Measurements from ENCODE around the gene UNC5A.

Gene UNC5A

DNA sequence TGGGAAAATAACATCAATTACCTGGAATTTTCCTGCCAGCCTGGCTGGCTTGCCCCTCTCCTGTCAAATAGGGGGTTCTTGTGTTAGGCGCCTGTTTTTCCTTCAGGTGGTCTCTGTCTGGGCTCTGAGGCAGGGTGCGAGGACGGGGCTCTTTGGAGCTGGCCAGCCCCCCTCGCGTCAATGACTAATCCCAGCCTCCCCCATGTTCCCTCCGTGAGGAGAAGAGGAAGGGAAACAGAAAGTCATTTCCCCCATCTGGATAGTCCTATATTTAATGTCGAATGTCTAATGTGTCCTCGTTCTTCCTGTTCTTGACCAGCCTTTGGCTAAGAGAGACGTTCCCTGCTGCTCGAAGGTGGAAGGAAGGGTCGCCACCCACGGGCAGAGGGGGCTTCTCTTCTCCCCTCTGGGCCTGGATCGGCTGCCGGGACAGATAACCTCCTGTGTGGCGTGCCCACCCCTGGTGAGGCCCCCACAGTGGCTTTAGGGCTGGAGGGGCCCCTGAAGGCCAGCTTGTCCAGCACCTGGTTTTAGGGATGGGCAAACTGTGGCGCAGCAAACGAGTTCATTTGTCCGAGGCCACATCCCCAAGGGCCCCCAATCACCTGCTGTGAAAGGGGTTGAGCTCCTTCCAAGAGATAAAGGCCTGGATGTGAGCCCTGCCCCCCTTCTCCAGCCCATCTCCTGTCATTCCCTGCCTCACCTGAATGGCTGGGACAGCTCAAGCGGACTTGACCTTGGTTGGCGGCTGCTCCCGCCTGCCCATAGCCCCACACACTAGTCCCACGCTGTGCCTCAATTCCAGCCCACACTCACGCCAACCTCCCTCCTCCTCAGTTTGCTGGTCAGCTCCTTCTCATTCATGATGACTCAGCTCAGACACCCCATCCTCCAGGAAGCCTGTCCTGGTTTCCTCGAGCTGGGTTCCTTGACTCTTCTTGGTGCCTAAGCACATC, 35.9 kb upstream of the UNC5A start:
- no peaks in the 10 kb centered on the region for H3K79me2 ChIP-seq (ENCODE audit: insufficient read depth, low read length)
- no peak for ATAC-seq (ENCODE audit: insufficient read depth, low read depth)
- H4K20me1 ChIP-seq (ENCODE audit: insufficient read depth, low read length): no peaks in the 10 kb centered on the region; the same call in 1 of the 2 replicates
- TF ChIP-seq, protein P1, sequence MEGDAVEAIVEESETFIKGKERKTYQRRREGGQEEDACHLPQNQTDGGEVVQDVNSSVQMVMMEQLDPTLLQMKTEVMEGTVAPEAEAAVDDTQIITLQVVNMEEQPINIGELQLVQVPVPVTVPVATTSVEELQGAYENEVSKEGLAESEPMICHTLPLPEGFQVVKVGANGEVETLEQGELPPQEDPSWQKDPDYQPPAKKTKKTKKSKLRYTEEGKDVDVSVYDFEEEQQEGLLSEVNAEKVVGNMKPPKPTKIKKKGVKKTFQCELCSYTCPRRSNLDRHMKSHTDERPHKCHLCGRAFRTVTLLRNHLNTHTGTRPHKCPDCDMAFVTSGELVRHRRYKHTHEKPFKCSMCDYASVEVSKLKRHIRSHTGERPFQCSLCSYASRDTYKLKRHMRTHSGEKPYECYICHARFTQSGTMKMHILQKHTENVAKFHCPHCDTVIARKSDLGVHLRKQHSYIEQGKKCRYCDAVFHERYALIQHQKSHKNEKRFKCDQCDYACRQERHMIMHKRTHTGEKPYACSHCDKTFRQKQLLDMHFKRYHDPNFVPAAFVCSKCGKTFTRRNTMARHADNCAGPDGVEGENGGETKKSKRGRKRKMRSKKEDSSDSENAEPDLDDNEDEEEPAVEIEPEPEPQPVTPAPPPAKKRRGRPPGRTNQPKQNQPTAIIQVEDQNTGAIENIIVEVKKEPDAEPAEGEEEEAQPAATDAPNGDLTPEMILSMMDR (IDR thresholded peaks at IDR 0.05; ENCODE audit: borderline replicate concordance, extremely low read depth, low read length, poor library complexity, severe bottlenecking): no peak
- no peak for TF ChIP-seq EZH2 (IDR thresholded peaks at IDR 0.05; ENCODE audit: borderline replicate concordance, low read depth, low read length, severe bottlenecking)
- H3K27me3 ChIP-seq (ENCODE audit: insufficient read depth, low read length, poor library complexity): peaks cover 4% of the 10 kb centered on the region
- H3K4me2 ChIP-seq (ENCODE audit: insufficient read depth, low read length): no peak overlapping the region
- H2AFZ ChIP-seq (ENCODE audit: low read depth, low read length): no peak overlapping the region
- H3K4me1 ChIP-seq (ENCODE audit: insufficient read depth, low read length): no peaks in the 10 kb centered on the region
- H3K9me3 ChIP-seq (ENCODE audit: insufficient read depth, low read length, severe bottlenecking): no peaks in the 10 kb centered on the region
- no peak for DNase-seq
- no peak overlapping the region for H3K4me3 ChIP-seq (ENCODE audit: low read depth in 1 of 2, low read length in 2 of 2)
- H3K36me3 ChIP-seq (ENCODE audit: insufficient read depth, low read length): no peaks in the 10 kb centered on the region
- no peak overlapping the region for H3K9ac ChIP-seq (ENCODE audit: low read depth, low read length)
- no peak overlapping the region for H3K27ac ChIP-seq (ENCODE audit: low read length)

DNA sequence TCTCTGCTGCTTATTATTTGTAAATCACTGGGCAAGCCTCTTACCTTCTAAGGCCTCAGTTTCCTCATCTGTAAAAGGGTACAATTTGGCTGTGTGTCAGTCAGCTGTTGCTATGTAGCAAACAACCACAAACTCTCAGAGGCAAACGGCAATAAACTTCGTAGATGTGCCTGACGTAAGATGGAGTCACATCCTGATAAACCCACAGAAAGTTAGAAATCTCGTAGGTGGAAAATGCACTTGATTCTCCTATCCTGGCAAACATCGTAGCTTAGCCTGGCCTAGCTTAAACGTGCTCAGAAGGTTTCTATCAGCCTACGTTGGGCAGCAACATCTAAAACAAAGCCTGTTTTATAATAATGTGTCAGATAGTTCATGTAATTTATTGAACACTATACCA, 35.0 kb upstream of the UNC5A start:
- DNase-seq: no peak
- H3K79me2 ChIP-seq (ENCODE audit: insufficient read depth, low read length): no peaks in the 10 kb centered on the region
- H3K9me3 ChIP-seq (ENCODE audit: insufficient read depth, low read length, severe bottlenecking): no peaks in the 10 kb centered on the region
- H3K36me3 ChIP-seq (ENCODE audit: insufficient read depth, low read length): no peaks in the 10 kb centered on the region
- H4K20me1 ChIP-seq (ENCODE audit: insufficient read depth, low read length): no peaks in the 10 kb centered on the region; the same call in 1 of the 2 replicates
- ATAC-seq (ENCODE audit: insufficient read depth, low read depth): no peak
- H3K27ac ChIP-seq (ENCODE audit: low read length): no peak overlapping the region
- no peak overlapping the region for H3K4me2 ChIP-seq (ENCODE audit: insufficient read depth, low read length)
- peaks cover 9% of the 10 kb centered on the region for H3K27me3 ChIP-seq (ENCODE audit: insufficient read depth, low read length, poor library complexity)
- no peak overlapping the region for H3K4me3 ChIP-seq (ENCODE audit: low read depth in 1 of 2, low read length in 2 of 2)
- H3K4me1 ChIP-seq (ENCODE audit: insufficient read depth, low read length): no peaks in the 10 kb centered on the region
- no peak overlapping the region for H2AFZ ChIP-seq (ENCODE audit: low read depth, low read length)
- no peak for TF ChIP-seq EZH2 (IDR thresholded peaks at IDR 0.05; ENCODE audit: borderline replicate concordance, low read depth, low read length, severe bottlenecking)
- TF ChIP-seq, protein P1 (IDR thresholded peaks at IDR 0.05; ENCODE audit: borderline replicate concordance, extremely low read depth, low read length, poor library complexity, severe bottlenecking): no peak
- H3K9ac ChIP-seq (ENCODE audit: low read depth, low read length): no peak overlapping the region

DNA sequence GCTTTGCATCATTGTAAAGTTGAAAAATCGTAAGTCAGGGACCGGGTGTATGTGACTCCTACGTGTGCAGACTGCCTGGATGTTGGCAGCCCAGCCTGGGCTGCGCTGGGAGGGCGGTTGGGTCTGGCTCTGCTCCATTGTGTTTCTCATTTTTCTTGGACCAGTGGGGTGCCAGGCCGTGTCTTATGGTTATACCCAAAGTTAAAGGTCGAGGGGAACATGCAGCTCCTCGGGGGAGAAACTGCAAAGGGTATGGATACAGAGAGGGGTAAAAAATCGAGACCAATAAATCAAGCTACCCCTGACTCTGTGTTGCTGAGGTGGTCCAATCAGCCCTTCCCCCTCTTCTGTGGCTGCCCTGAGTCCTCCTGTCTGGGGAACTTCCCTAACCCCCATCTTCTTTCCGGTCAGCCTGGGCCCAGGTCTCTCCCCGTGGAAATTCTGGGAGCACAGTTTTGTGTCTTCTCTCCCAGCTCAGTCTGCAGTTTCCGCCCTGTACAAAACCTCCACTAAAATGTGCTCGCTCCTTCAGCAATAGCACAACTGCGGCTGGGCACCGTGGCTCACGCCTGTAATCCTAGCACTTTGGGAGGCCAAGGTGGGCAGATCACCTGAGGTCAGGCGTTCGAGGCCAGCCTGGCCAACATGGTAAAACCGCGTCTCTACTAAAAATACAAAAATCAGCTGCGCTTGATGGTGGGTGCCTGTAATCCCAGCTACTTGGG, 34.1 kb upstream of the UNC5A start:
- Histone ChIP-seq H3K9me3 (ENCODE audit: insufficient read depth, low read length, severe bottlenecking) (no peaks in the 10 kb centered on the region), H3K27ac (ENCODE audit: low read length) (no peak overlapping the region), H3K36me3 (ENCODE audit: insufficient read depth, low read length) (no peaks in the 10 kb centered on the region), H3K27me3 (ENCODE audit: insufficient read depth, low read length, poor library complexity) (peaks cover 13% of the 10 kb centered on the region), H4K20me1 (ENCODE audit: insufficient read depth, low read length) (no peaks in the 10 kb centered on the region; the same call in none of the 2 replicates), H2AFZ (ENCODE audit: low read depth, low read length) (no peak overlapping the region), H3K4me2 (ENCODE audit: insufficient read depth, low read length) (no peak overlapping the region), H3K9ac (ENCODE audit: low read depth, low read length) (no peak overlapping the region), H3K4me1 (ENCODE audit: insufficient read depth, low read length) (no peaks in the 10 kb centered on the region), H3K4me3 (ENCODE audit: low read depth in 1 of 2, low read length in 2 of 2) (no peak overlapping the region), H3K79me2 (ENCODE audit: insufficient read depth, low read length) (no peaks in the 10 kb centered on the region)
- TF ChIP-seq, protein P1 (IDR thresholded peaks at IDR 0.05; ENCODE audit: borderline replicate concordance, extremely low read depth, low read length, poor library complexity, severe bottlenecking): no peak
- TF ChIP-seq EZH2 (IDR thresholded peaks at IDR 0.05; ENCODE audit: borderline replicate concordance, low read depth, low read length, severe bottlenecking): no peak
- DNase-seq (no peak), ATAC-seq (ENCODE audit: insufficient read depth, low read depth) (no peak)
